Vagina (tissue), 2 donors: ENCODE measurements around the gene CNOT4. TPM values are rescaled to one million over a fixed set of nuclear protein-coding genes. Genes with fewer than 3 reads are reported as not detected.

Source experiments
- DNase-seq, 2 donors: peaks; one replicate each; pipeline ENCODE4 v3.0.0-alpha.2; 2017; ENCODE audit errors: extremely low spot score in 2 of 2
- H3K27ac ChIP-seq: fragments of 200-600 bp; sonication (generic); one replicate; pipeline ENCODE4 v1.5.1; 2019
- H3K27me3 ChIP-seq: fragments of 200-600 bp; sonication (generic); one replicate; pipeline ENCODE4 v1.5.1; 2019
- H3K36me3 ChIP-seq, 2 donors: fragments of 200-600 bp; sonication (generic); one replicate each; pipeline ENCODE4 v1.5.1; 2017 to 2019
- H3K4me1 ChIP-seq: fragments of 200-600 bp; sonication (generic); one replicate; pipeline ENCODE4 v1.5.1; 2019
- H3K4me3 ChIP-seq, 2 donors: fragments of 200-600 bp; sonication (generic); 1 replicate in 1 of 2; 2 replicates in 1 of 2; pipeline ENCODE4 v1.5.1; 2016 to 2019
- H3K9me3 ChIP-seq: fragments of 200-600 bp; sonication (generic); one replicate; pipeline ENCODE4 v1.5.1; 2019
- POLR2A ChIP-seq, 2 donors: fragments of 450-650 bp; IDR thresholded peaks; one replicate each; pipeline ENCODE4 v1.6.1; 2017; ENCODE audit warnings: antibody characterized with exemption in 2 of 2, mild to moderate bottlenecking in 2 of 2, moderate library complexity in 2 of 2
- POLR2AphosphoS5 ChIP-seq, 2 donors: sonication (generic); formaldehyde crosslinking; IDR thresholded peaks; one replicate each; pipeline ENCODE4 v1.9.0; 2017; ENCODE audit warnings: antibody characterized with exemption in 2 of 2, mild to moderate bottlenecking in 2 of 2, low read depth in 1 of 2; ENCODE audit not compliant: insufficient read depth in 1 of 2
- intact Hi-C: fragments of 100-400 bp; cut with DNase I; formaldehyde crosslinking; loops from one replicate; pipeline ENCODE4 v1.15.1; 2023
- total RNA-seq: library from RNA; depleted of rRNA; stranded (reverse); fragments of >200 nt; gene quantifications from one replicate; pipeline ENCODE4 v1.2.3, GENCODE V29; 2016
- TF ChIP-seq, protein P1 (sequence below), 3 experiments: fragments of 450-650 bp in 2 of 3; fragments of 200-600 bp in 1 of 3; sonication (generic) in 1 of 3; IDR thresholded peaks; one replicate each; pipeline ENCODE4 v1.5.1; 2017 to 2019; ENCODE audit warnings: antibody characterized with exemption in 3 of 3, mild to moderate bottlenecking in 2 of 3, moderate library complexity in 2 of 3

The CNOT4 gene
- total RNA-seq, 1 donor from 2014 or later: 23.3 TPM

DNA sequence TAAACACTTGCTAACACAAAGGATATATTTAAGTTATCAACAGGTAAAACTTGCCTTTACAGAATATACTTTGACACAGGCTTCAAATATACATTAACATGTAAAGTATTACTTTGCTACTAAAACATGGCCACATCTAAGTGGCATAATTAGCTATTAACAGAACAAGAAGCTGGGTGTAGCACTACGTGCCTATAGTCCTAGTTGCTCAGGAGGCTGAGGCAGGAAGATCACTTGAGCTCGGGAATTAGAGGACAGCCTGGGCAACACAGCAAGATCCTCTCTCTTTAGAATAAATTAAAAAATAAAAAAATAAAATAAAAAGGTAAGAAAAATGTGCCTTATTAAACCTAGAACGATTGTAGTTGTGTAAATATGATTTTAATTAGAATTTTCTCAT lies 106.6 kb downstream of the CNOT4 start:
- no peak for DNase-seq
- H3K9me3 ChIP-seq: no peaks in the 10 kb centered on the region
- no peaks in the 10 kb centered on the region for H3K4me1 ChIP-seq
- intact Hi-C loops: no loop called here
- TF ChIP-seq, protein P1, sequence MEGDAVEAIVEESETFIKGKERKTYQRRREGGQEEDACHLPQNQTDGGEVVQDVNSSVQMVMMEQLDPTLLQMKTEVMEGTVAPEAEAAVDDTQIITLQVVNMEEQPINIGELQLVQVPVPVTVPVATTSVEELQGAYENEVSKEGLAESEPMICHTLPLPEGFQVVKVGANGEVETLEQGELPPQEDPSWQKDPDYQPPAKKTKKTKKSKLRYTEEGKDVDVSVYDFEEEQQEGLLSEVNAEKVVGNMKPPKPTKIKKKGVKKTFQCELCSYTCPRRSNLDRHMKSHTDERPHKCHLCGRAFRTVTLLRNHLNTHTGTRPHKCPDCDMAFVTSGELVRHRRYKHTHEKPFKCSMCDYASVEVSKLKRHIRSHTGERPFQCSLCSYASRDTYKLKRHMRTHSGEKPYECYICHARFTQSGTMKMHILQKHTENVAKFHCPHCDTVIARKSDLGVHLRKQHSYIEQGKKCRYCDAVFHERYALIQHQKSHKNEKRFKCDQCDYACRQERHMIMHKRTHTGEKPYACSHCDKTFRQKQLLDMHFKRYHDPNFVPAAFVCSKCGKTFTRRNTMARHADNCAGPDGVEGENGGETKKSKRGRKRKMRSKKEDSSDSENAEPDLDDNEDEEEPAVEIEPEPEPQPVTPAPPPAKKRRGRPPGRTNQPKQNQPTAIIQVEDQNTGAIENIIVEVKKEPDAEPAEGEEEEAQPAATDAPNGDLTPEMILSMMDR (IDR thresholded peaks at IDR 0.05): no peak
- no peak for TF ChIP-seq POLR2A (IDR thresholded peaks at IDR 0.05)
- no peak for TF ChIP-seq POLR2AphosphoS5 (IDR thresholded peaks at IDR 0.05; ENCODE audit: insufficient read depth in 1 of 2, low read depth in 1 of 2)
- H3K4me3 ChIP-seq: no peak overlapping the region
- H3K27me3 ChIP-seq: no peaks in the 10 kb centered on the region
- H3K36me3 ChIP-seq: no peaks in the 10 kb centered on the region
- H3K27ac ChIP-seq: no peak overlapping the region

DNA sequence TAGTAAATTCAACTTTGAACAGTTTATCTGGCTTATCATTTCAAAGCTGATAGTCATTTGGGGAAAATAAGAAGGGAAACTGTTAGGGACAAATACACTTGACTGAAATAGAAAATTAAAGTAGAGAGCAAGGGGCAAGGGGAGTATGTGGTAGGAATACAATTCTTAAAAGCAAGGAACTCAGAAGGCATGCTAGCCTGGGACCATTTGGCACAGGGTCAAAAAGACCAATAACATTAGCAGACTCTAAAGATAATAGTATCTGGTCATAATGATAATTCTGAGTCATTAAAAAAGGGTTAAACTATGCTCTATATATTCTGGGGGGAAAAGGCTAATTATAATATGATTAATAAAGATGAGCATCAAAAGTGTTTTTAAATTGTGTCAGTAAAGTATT lies 112.2 kb downstream of the CNOT4 start:
- H3K4me3 ChIP-seq: no peak overlapping the region
- DNase-seq: no peak
- intact Hi-C loops: no loop called here
- peaks cover 6 to 19% of the 10 kb centered on the region in 2 donors for H3K36me3 ChIP-seq
- no peak overlapping the region for H3K27ac ChIP-seq
- no peaks in the 10 kb centered on the region for H3K27me3 ChIP-seq
- no peaks in the 10 kb centered on the region for H3K9me3 ChIP-seq
- TF ChIP-seq, protein P1 (IDR thresholded peaks at IDR 0.05): no peak
- TF ChIP-seq POLR2AphosphoS5 (IDR thresholded peaks at IDR 0.05; ENCODE audit: insufficient read depth in 1 of 2, low read depth in 1 of 2) (no peak), POLR2A (IDR thresholded peaks at IDR 0.05) (no peak)
- no peaks in the 10 kb centered on the region for H3K4me1 ChIP-seq

DNA sequence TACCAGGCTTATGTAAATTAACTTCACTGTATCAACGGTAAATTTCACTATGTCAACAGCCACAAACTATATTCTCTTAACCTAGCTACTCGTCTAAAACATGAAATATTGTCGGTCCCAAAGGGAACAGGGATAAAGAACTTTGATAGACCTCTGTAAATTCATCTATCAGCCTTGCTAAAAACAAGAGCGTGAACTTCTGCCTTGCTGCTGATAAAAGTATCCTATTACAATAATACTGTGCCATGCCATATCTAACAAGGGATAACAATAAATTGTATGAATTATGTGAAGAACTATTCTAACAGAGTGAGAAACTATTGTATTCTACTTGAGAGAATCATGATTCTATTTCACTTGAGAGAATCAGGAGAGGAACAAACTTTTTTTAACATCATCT lies 117.2 kb downstream of the CNOT4 start:
- H3K27me3 ChIP-seq: no peaks in the 10 kb centered on the region
- no peak for DNase-seq
- intact Hi-C loops: no loop called here
- no peaks in the 10 kb centered on the region for H3K9me3 ChIP-seq
- H3K36me3 ChIP-seq: peaks cover 6 to 19% of the 10 kb centered on the region in 2 donors
- H3K4me3 ChIP-seq: no peak overlapping the region
- no peak overlapping the region for H3K27ac ChIP-seq
- TF ChIP-seq POLR2AphosphoS5 (IDR thresholded peaks at IDR 0.05; ENCODE audit: insufficient read depth in 1 of 2, low read depth in 1 of 2) (no peak), POLR2A (IDR thresholded peaks at IDR 0.05) (no peak)
- TF ChIP-seq, protein P1 (IDR thresholded peaks at IDR 0.05): no peak
- H3K4me1 ChIP-seq: no peaks in the 10 kb centered on the region

DNA sequence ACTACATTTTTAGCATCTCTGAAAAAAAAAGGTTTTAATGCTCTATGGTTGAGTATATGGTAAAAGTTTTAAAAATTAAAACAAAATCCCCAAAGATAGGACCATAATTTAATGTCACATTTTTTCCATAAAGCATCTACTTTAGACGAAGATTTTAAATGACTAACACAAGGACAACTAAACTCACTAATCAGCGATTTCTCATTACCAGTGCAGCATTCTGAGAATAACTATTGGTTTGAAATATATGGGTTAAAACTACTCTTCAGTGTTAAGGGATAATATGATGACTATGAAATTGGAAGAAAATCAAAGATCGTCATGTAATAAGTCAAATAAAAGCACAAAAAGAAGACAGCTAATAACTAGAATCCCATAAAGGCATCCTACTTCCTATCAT lies 118.4 kb downstream of the CNOT4 start:
- TF ChIP-seq, protein P1 (IDR thresholded peaks at IDR 0.05): no peak
- TF ChIP-seq POLR2AphosphoS5 (IDR thresholded peaks at IDR 0.05; ENCODE audit: insufficient read depth in 1 of 2, low read depth in 1 of 2) (no peak), POLR2A (IDR thresholded peaks at IDR 0.05) (no peak)
- Histone ChIP-seq H3K4me3 (no peak overlapping the region), H3K9me3 (no peaks in the 10 kb centered on the region), H3K27me3 (no peaks in the 10 kb centered on the region), H3K27ac (no peak overlapping the region), H3K36me3 (peaks cover 6 to 19% of the 10 kb centered on the region in 2 donors), H3K4me1 (no peaks in the 10 kb centered on the region)
- intact Hi-C loops: no loop called here
- no peak for DNase-seq

DNA sequence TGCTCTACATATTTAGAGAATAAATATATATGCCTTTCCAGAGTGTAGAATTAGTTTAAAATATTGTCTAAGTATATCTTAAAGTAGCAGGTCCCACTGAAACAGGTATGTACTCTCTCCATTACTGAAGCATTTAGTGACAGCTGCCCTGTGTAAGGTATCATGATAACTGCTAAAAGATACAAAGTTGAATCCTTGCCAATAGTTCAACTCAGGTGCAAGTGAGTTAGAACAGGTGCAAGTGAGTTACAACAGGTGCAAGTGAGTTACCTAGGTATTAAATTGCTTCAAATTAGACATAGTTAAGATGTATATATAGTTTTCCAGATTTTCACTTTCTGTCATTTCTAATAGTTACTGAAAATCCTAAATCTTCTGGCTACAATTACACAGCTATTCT lies 119.1 kb downstream of the CNOT4 start:
- Histone ChIP-seq H3K36me3 (peaks cover 6 to 19% of the 10 kb centered on the region in 2 donors), H3K4me1 (no peaks in the 10 kb centered on the region), H3K27me3 (no peaks in the 10 kb centered on the region), H3K9me3 (no peaks in the 10 kb centered on the region), H3K27ac (no peak overlapping the region), H3K4me3 (no peak overlapping the region)
- DNase-seq: no peak
- no peak for TF ChIP-seq POLR2A (IDR thresholded peaks at IDR 0.05)
- no peak for TF ChIP-seq POLR2AphosphoS5 (IDR thresholded peaks at IDR 0.05; ENCODE audit: insufficient read depth in 1 of 2, low read depth in 1 of 2)
- TF ChIP-seq, protein P1 (IDR thresholded peaks at IDR 0.05): no peak
- intact Hi-C loops: no loop called here
